ENCODE measurements around the gene WDR87.
"Not testable (repeated sequence)": the region's sequence is repeated elsewhere in the genome, so short reads cannot be mapped to it uniquely, and the experiment has no call there.

Gene WDR87

DNA sequence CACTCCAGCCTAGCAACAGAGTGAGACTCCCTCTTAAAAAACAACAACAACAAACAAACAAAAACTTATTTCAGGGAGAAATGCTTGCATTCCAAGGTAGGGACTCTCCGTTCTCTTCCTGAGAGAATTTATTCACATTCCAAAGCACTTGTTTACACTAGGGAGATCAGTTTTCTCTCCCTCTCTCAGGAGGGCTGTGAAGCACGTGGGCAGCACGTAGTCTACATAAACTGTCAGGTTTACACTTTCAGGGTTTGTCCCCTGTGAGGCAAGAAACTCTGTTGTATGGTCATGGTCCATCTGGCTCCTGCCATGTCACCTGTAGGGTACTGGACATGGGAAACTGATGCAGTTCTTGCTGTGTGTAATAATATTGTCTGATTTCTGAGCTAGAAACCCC is 31.6 kb downstream of the WDR87 start:
- no peak for DNase-seq

DNA sequence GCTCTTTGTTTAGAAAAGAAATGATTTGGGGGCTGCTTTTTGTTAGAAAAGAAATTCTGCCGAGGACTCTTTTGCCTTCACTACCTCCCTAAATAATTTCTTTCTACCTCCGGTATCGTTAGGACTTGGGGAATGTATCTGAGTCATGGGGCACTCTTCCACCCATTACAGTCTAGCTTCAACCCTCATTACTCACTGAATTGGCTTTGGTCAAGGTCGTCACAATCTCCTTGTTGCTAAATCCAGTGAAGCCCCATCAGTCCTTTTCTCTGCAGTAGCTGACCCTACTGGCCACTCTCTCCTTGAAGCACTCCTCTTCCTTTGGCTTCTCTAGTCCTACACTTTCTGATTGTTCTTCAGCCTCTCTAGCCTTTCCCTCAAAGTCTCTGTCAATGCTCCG is 34.0 kb downstream of the WDR87 start:
- no peak for DNase-seq

DNA sequence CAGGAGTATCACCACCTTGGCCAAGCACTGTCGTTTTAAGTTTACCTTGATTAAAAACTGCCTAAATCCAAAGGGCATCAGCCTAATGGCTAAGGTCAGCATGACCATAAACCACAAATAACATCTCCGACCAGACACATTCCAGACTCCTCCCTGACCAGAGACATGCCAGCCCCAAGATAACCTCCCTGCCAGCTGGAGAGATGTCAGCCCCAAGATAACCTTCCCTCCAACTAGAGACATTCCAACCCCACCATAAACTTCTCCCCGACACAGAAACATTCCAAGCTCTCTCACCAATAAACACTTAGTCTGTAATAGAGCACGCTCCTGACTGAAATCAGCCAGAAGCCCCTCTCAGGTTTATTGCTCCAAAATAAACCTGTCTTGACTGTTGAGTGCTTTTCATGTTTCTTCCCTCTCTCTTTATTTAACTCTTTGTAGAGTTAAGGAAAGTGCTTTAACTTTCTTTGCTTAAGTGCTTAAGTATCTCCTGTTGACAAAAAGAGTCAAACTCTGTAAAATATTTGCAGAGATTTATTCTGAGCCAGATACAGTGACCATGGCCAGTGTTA is 36.5 kb downstream of the WDR87 start:
- DNase-seq, result no peak

DNA sequence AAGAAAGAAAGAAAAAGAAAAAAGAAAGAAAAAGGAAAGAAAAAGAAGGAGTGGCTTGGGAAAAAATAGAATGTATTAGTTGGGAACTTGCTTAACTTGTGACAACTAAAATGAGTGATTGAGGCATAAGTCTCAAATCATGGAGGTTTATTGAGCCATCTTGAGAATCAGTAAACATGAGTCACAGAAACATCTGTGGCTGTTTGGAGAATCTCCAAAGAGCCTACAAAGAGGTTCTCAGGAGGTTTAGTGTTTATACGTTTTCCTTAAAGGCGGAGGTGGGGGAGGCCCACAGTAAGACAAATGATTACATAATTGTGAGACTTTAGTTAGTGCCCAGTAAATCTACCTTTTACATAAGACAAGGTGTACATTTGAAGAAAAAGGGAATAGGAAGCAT is 38.6 kb downstream of the WDR87 start:
- DNase-seq, result no peak

DNA sequence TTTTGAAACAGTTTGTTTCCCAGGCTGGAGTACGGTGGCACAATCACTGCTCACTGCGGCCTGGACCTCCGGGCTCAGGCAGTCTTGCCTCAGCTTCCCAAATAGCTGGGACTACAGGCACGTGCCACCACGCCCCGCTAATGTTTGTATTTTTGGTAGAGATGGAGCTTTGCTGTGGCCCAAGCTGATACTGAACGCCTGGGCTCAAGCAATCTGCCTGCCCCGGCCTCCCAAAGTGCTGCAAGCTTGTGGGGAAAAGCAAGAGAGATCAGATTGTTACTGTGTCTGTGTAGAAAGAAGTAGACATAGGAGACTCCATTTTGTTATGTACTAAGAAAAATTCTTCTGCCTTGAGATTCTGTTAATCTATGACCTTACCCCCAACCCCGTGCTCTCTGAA is 40.5 kb downstream of the WDR87 start:
- DNase-seq, result not testable (repeated sequence)

DNA sequence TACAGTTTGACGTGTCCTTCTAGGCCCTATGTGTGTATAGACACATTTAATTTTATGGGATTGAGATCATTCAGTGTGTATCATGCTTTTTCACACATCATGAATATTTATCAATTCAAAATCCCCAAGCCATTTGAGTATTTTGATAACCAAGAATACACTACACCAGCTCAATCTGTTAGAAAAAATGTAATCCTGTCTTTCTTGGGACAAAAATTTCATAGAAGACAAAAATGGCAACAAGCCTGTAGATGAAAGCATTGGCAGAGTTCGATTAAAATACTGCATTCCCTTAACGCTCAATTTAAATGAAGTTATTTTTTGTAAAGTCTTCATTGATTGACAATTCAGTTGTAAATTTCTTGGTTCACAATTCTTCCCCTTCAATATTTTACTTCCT is 41.9 kb downstream of the WDR87 start:
- no peak for DNase-seq

DNA sequence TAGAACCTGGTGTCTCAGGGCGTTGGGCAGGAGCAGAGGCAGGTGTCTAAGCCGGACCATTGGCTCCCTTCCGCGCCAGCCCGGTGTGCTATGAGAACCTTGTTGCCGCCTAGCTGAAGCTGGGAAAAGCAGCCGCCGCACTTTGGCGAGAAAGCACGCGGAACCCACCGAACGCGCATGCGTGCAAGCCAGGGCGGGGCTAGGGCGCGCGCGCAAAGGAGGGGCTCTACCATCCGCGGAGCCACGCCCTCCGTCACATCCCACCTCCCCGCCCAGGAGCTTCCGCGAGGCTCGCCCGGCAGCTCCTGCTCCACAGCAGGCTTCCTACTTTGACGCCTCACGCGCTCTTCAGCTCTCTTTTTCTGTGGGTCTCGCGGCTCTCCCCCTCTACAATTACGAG is 51.3 kb downstream of the WDR87 start:
- DNase-seq, result no peak

DNA sequence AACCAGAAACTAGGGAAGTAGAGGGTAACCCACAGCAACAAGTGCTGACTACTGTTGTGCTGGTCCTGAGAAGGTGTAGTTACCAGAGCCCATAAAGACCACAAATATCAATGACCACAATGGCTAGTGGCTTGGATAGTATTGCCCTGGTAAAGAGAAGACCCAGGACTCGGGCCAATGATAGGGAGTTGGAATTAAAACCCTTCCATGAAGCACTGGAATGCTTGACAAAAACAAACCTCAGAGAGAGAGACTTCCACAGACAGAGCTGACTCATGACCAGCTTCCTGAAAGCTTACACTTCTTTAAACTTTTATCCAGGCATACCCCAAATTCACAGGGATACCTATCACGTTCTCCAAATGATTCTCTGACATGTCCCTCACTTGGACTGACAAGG is 60.5 kb downstream of the WDR87 start:
- DNase-seq, result no peak

All from NCI-H1694 (cell line).